Naive thymus-derived CD4-positive, alpha-beta T cell (primary cell): Measurements from ENCODE around the gene PAXX. TPM values are rescaled to one million over a fixed set of nuclear protein-coding genes. Genes with fewer than 3 reads are reported as not detected.

ENCODE experiments used
- ATAC-seq: fragments of 150-1000 bp; cut with Tn5 transposase; 2 replicates; pipeline ENCODE4 v1.10.0; 2021; ENCODE audit warnings: mild to moderate bottlenecking, moderate library complexity
- CTCF ChIA-PET: fragments of 350-600 bp; sonication (Branson Sonifier 250); formaldehyde crosslinking; loops from one replicate; lab custom pipeline; 2021; ENCODE audit warnings: antibody characterized with exemption; lab: Charles Lee
- POLR2A ChIA-PET: fragments of 350-600 bp; sonication (Branson Sonifier 250); formaldehyde crosslinking; loops from one replicate; lab custom pipeline; 2021; ENCODE audit warnings: antibody characterized with exemption, inconsistent platforms; lab: Charles Lee
- DNase-seq, 9 donors: peaks; one replicate each; pipeline versions ENCODE4 v3.0.0 to v3.0.0-alpha.2; 2020 to 2022; ENCODE audit warnings: mixed read lengths in 1 of 9
- H3K27ac ChIP-seq: one replicate; pipeline ENCODE4 v1.7.0; 2013; ENCODE audit warnings: mild to moderate bottlenecking, low read depth, low read length, moderate library complexity
- H3K27me3 ChIP-seq, 2 donors: one replicate each; pipeline ENCODE4 v1.7.0; 2013; ENCODE audit warnings: low read length in 2 of 2, mild to moderate bottlenecking in 2 of 2, moderate library complexity in 2 of 2; ENCODE audit not compliant: control insufficient read depth in 2 of 2, insufficient read depth in 2 of 2
- H3K36me3 ChIP-seq, 3 experiments: 1 replicate in 2 of 3; 2 replicates in 1 of 3; pipeline ENCODE4 v1.7.0; 2013; ENCODE audit warnings: low read length in 3 of 3, mild to moderate bottlenecking in 3 of 3, moderate library complexity in 1 of 3; ENCODE audit not compliant: insufficient read depth in 3 of 3, control insufficient read depth in 2 of 3
- H3K4me1 ChIP-seq, 2 donors: one replicate each; pipeline ENCODE4 v1.7.0; 2013; ENCODE audit warnings: low read length in 2 of 2, mild to moderate bottlenecking in 2 of 2, moderate library complexity in 1 of 2; ENCODE audit not compliant: control insufficient read depth in 2 of 2, insufficient read depth in 2 of 2
- H3K4me3 ChIP-seq: 2 replicates; pipeline ENCODE4 v1.7.0; 2013; ENCODE audit warnings: mild to moderate bottlenecking, low read length
- H3K9me3 ChIP-seq, 3 experiments: 1 replicate in 2 of 3; 2 replicates in 1 of 3; pipeline ENCODE4 v1.7.0; 2013; ENCODE audit warnings: low read length in 3 of 3; ENCODE audit not compliant: control insufficient read depth in 2 of 3
- H3K27ac Mint-ChIP-seq, 9 donors: one replicate each; pipeline ENCODE4 v1.8.0; 2020 to 2022; ENCODE audit warnings: mixed read lengths in 9 of 9, mild to moderate bottlenecking in 8 of 9, moderate library complexity in 5 of 9, inconsistent platforms in 2 of 9
- H3K27me3 Mint-ChIP-seq, 5 donors: one replicate each; pipeline ENCODE4 v1.8.0; 2021 to 2022; ENCODE audit warnings: mixed read lengths in 5 of 5, mild to moderate bottlenecking in 1 of 5
- H3K36me3 Mint-ChIP-seq, 5 donors: one replicate each; pipeline ENCODE4 v1.8.0; 2020 to 2022; ENCODE audit warnings: mixed read lengths in 5 of 5, mild to moderate bottlenecking in 3 of 5, inconsistent platforms in 1 of 5
- H3K4me1 Mint-ChIP-seq, 7 donors: one replicate each; pipeline ENCODE4 v1.8.0; 2020 to 2022; ENCODE audit warnings: mixed read lengths in 7 of 7, mild to moderate bottlenecking in 3 of 7, inconsistent platforms in 1 of 7
- H3K4me3 Mint-ChIP-seq, 10 donors: one replicate each; pipeline ENCODE4 v1.8.0; 2020 to 2022; ENCODE audit warnings: mild to moderate bottlenecking in 10 of 10, mixed read lengths in 10 of 10, moderate library complexity in 6 of 10, inconsistent platforms in 2 of 10
- H3K9me3 Mint-ChIP-seq, 11 donors: one replicate each; pipeline ENCODE4 v1.8.0; 2020 to 2022; ENCODE audit warnings: mixed read lengths in 11 of 11, mild to moderate bottlenecking in 4 of 11, inconsistent platforms in 1 of 11, moderate library complexity in 1 of 11
- intact Hi-C, 2 donors: fragments of 100-400 bp; cut with micrococcal nuclease; formaldehyde crosslinking; loops; one replicate each; pipeline ENCODE4 v1.15.1; 2023
- polyA plus RNA-seq, 2 donors: library from polyadenylated mRNA; unstranded; fragments of 300-500 nt; fragmentation: Illumina TruSeq; gene quantifications; one replicate each; pipeline ENCODE4 v1.2.3, GENCODE V29; 2021
- total RNA-seq, 6 experiments: library from RNA in 5 of 6; stranded (reverse) in 5 of 6; gene quantifications; 1 replicate in 5 of 6; 2 replicates in 1 of 6; pipeline ENCODE4 v1.2.3 and lab custom pipeline; 2021 to 2026

The PAXX gene
- total and polyA plus RNA-seq, 7 experiments from 2014 or later: 49.3 to 78.2 (median 66.0) TPM

DNA sequence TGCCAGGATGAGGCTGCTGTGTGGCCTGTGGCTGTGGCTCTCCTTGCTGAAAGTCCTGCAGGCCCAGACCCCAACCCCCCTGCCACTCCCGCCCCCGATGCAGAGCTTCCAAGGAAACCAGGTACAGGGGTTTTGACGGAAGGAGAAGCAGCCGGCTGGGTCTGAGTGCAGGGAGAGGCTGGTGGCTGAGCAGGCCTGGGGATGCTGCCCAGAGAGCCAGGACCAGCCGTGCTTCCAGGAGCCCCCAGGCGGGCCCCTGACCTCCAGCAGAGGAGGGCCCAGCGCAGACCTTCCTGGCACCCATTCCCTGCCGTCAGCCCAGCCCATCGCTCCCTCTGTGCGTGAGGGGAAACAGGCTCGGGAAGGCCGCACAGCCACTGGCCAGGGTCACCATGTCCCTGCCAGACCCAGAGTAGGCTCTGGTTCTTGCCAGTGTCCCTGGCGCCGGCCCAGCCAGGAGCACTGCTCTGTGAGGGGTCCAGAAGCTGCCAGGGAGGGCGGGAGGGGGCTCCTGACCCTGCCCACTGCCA, 39.8 kb upstream of the PAXX start:
- ChIA-PET CTCF (no interaction called here), POLR2A (interaction anchor here (0.6 kb wide), 1 partner anchor 106 kb away, joined by 3 read pairs; no protein-coding TSS in a partner anchor)
- H3K4me3 ChIP-seq: no peak overlapping the region
- intact Hi-C loops: loop anchor here in 1 of 2 donors (5.0 kb wide), 1 partner anchor 40 kb away; the partner anchor contains the start of gene PAXX
- Mint-ChIP-seq H3K9me3 (peaks cover 0 to 7% (median 0%) of the 10 kb centered on the region in 11 donors), H3K36me3 (no peaks in the 10 kb centered on the region), H3K4me1 (peaks cover 0 to 13% (median 0%) of the 10 kb centered on the region in 7 donors), H3K27ac (no peak overlapping the region), H3K4me3 (no peak overlapping the region), H3K27me3 (no peaks in the 10 kb centered on the region)
- H3K4me1 ChIP-seq: peaks cover 0 to 10% of the 10 kb centered on the region in 2 donors
- H3K9me3 ChIP-seq: no peaks in the 10 kb centered on the region
- no peaks in the 10 kb centered on the region for H3K36me3 ChIP-seq
- H3K27ac ChIP-seq: no peak overlapping the region
- DNase-seq: peak in 1 of 9 donors; percentile 4
- ATAC-seq: no peak
- no peaks in the 10 kb centered on the region for H3K27me3 ChIP-seq

- DNase-seq (peak in 1 of 9 donors; percentile 7), ATAC-seq (no peak)
- Histone ChIP-seq H3K4me1 (peaks cover 0 to 11% of the 10 kb centered on the region in 2 donors), H3K9me3 (no peaks in the 10 kb centered on the region), H3K4me3 (no peak overlapping the region), H3K27ac (no peak overlapping the region), H3K36me3 (no peaks in the 10 kb centered on the region), H3K27me3 (no peaks in the 10 kb centered on the region)
- no peaks in the 10 kb centered on the region for H3K27me3 Mint-ChIP-seq
- peaks cover 0 to 11% (median 0%) of the 10 kb centered on the region in 7 donors for H3K4me1 Mint-ChIP-seq
- CTCF ChIA-PET: interaction anchor here (0.9 kb wide), 1 partner anchor 76 kb away, joined by 3 read pairs; no protein-coding TSS in a partner anchor
- POLR2A ChIA-PET: interaction anchor here (0.6 kb wide), 1 partner anchor 106 kb away, joined by 3 read pairs; no protein-coding TSS in a partner anchor
- intact Hi-C loops: loop anchor here in 1 of 2 donors (5.0 kb wide), 1 partner anchor 39 kb away; the partner anchor contains the start of gene PAXX
- H3K9me3 Mint-ChIP-seq: peaks cover 0 to 7% (median 0%) of the 10 kb centered on the region in 11 donors
- no peaks in the 10 kb centered on the region for H3K36me3 Mint-ChIP-seq
- H3K4me3 Mint-ChIP-seq: no peak overlapping the region
- no peak overlapping the region for H3K27ac Mint-ChIP-seq
Measured at GRCh38 chr9:136952876-136953770, 39.1 kb upstream of the PAXX start.

DNA sequence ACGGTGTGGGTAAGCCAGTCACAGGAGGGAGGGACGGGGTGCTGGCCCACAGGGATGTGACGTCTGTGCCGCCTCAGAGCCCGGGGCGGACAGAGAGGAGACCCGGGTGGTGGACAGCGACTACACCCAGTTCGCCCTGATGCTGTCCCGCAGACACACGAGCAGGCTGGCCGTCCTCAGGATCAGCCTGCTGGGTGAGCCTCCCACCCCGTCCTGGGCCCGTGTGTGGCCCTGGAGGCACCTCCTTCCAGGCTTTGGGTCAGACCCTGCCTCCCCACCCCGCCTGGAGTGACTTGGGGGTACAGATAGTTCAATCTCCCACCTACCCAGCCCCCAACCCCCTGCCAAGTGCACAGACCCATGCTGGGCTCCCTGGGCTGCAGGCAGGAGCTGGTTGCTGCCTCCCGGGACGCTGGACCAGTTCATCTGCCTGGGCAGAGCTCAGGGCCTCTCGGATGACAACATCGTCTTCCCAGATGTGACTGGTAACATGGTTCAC, 38.4 kb upstream of the PAXX start:
- Mint-ChIP-seq H3K36me3 (no peaks in the 10 kb centered on the region), H3K27me3 (no peaks in the 10 kb centered on the region), H3K4me1 (peaks cover 0 to 12% (median 0%) of the 10 kb centered on the region in 7 donors), H3K4me3 (no peak overlapping the region), H3K9me3 (peaks cover 0 to 7% (median 0%) of the 10 kb centered on the region in 11 donors), H3K27ac (no peak overlapping the region)
- ChIA-PET CTCF (interaction anchor here (0.9 kb wide), 1 partner anchor 75 kb away, joined by 3 read pairs; no protein-coding TSS in a partner anchor), POLR2A (no interaction called here)
- no peaks in the 10 kb centered on the region for H3K27me3 ChIP-seq
- no peak overlapping the region for H3K4me3 ChIP-seq
- peaks cover 0 to 18% of the 10 kb centered on the region in 2 donors for H3K4me1 ChIP-seq
- H3K36me3 ChIP-seq: no peaks in the 10 kb centered on the region
- H3K27ac ChIP-seq: no peak overlapping the region
- DNase-seq (no peak), ATAC-seq (no peak)
- intact Hi-C loops: loop anchor here in 1 of 2 donors (5.0 kb wide), 1 partner anchor 38 kb away; the partner anchor contains the start of gene PAXX
- no peaks in the 10 kb centered on the region for H3K9me3 ChIP-seq

- ChIA-PET CTCF (interaction anchor here (0.9 kb wide), 1 partner anchor 74 kb away, joined by 3 read pairs; no protein-coding TSS in a partner anchor), POLR2A (no interaction called here)
- Mint-ChIP-seq H3K4me3 (peak overlapping the region in 1 of 10 donors; percentile 25), H3K4me1 (peaks cover 0 to 12% (median 0%) of the 10 kb centered on the region in 7 donors), H3K36me3 (no peaks in the 10 kb centered on the region), H3K27me3 (no peaks in the 10 kb centered on the region), H3K9me3 (peaks cover 0 to 7% (median 0%) of the 10 kb centered on the region in 11 donors), H3K27ac (peak overlapping the region in 1 of 9 donors; percentile 7)
- Histone ChIP-seq H3K27ac (no peak overlapping the region), H3K4me3 (no peak overlapping the region), H3K4me1 (peaks cover 0 to 24% of the 10 kb centered on the region in 2 donors), H3K36me3 (no peaks in the 10 kb centered on the region), H3K9me3 (no peaks in the 10 kb centered on the region), H3K27me3 (no peaks in the 10 kb centered on the region)
- intact Hi-C loops: loop anchor here in 1 of 2 donors (5.0 kb wide), 1 partner anchor 38 kb away; the partner anchor contains the start of gene PAXX
- ATAC-seq: no peak
- DNase-seq: no peak
Measured at GRCh38 chr9:136954270-136955083, 37.7 kb upstream of the PAXX start.

DNA sequence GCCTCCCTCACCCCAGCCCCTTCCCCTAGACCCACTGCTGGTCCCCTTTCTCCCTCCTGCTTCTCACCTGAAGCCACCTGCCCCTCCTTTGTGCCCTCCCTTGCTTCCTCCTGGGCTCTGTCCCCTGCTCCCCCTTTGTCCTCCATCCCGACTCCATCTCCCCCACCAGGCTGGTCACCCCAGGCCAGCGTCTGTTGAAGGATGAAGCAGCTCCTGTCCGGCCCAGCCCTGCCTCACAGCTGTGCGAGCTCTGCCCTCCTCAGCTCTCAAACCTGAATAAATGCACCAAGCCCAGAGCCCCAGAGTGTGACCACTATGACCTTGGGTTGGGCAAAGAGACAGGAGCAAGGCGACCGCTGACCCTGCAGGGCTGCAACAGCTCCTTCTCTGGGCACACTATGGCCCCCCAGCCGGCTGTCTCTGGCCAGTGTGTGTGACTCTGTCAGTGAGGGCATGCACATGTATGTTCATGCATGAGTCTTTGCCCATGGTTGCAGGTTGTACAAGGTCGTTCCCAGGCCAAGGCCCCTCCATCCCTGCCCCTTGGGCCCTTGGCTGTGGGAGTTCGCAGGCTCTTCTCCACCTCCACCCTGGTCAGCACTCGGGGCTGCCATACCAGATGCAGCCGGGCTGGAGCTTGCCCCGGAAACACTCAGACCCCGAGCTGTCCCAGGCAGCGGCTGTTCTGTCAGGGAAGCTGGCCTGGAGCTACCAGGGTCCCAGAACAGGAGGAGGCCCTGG, 36.9 kb upstream of the PAXX start:
- DNase-seq (no peak), ATAC-seq (no peak)
- H3K9me3 ChIP-seq: no peaks in the 10 kb centered on the region
- intact Hi-C loops: no loop called here
- Mint-ChIP-seq H3K4me1 (peaks cover 0 to 15% (median 4%) of the 10 kb centered on the region in 7 donors), H3K4me3 (no peak overlapping the region), H3K27ac (no peak overlapping the region), H3K36me3 (no peaks in the 10 kb centered on the region), H3K27me3 (no peaks in the 10 kb centered on the region), H3K9me3 (peaks cover 0 to 7% (median 0%) of the 10 kb centered on the region in 11 donors)
- CTCF ChIA-PET: no interaction called here
- no peaks in the 10 kb centered on the region for H3K36me3 ChIP-seq
- H3K4me1 ChIP-seq: peaks cover 0 to 28% of the 10 kb centered on the region in 2 donors
- POLR2A ChIA-PET: no interaction called here
- H3K27me3 ChIP-seq: no peaks in the 10 kb centered on the region
- no peak overlapping the region for H3K4me3 ChIP-seq
- H3K27ac ChIP-seq: no peak overlapping the region
